Glomerular visceral epithelial cell (primary cell): Measurements from ENCODE around the gene RANBP3L.
"Not testable (repeated sequence)": the region's sequence is repeated elsewhere in the genome, so short reads cannot be mapped to it uniquely, and the experiment has no call there.

Experiments used
- DNase-seq: peaks from one replicate; pipeline ENCODE4 v3.0.0-alpha.2; 2016; ENCODE audit errors: extremely low spot score

The RANBP3L gene

GRCh38 chr5:36285837-36286615, 15.7 kb downstream of the RANBP3L start:
- DNase-seq = no peak

GRCh38 chr5:36283775-36284174, 17.9 kb downstream of the RANBP3L start:
- DNase-seq = not testable (repeated sequence)

- no peak for DNase-seq
These were observed 20.1 kb downstream of the RANBP3L start for GRCh38 chr5:36281626-36282025.

GRCh38 chr5:36279054-36279698, 22.5 kb downstream of the RANBP3L start:
- DNase-seq = no peak

GRCh38 chr5:36277521-36278176, 24.1 kb downstream of the RANBP3L start:
- DNase-seq = no peak

- no peak for DNase-seq
These were observed 24.8 kb downstream of the RANBP3L start for GRCh38 chr5:36276864-36277263.

GRCh38 chr5:36273809-36274526, 27.7 kb downstream of the RANBP3L start:
- no peak for DNase-seq

- no peak for DNase-seq
These were observed 29.5 kb downstream of the RANBP3L start for GRCh38 chr5:36272136-36272690.

- DNase-seq = no peak
These were observed 30.7 kb downstream of the RANBP3L start for GRCh38 chr5:36270876-36271575.

- no peak for DNase-seq
These were observed 31.5 kb downstream of the RANBP3L start for GRCh38 chr5:36270175-36270574.

- no peak for DNase-seq
These were observed 32.2 kb downstream of the RANBP3L start for GRCh38 chr5:36269478-36269877.

- no peak for DNase-seq
These were observed 33.8 kb downstream of the RANBP3L start for GRCh38 chr5:36267905-36268304.

GRCh38 chr5:36264202-36264760, 37.4 kb downstream of the RANBP3L start:
- no peak for DNase-seq

GRCh38 chr5:36261186-36261585, 40.5 kb downstream of the RANBP3L start:
- no peak for DNase-seq

- no peak for DNase-seq
These were observed 48.1 kb downstream of the RANBP3L start for GRCh38 chr5:36253575-36253974.

GRCh38 chr5:36252722-36253365, 48.9 kb downstream of the RANBP3L start:
- DNase-seq = no peak

- DNase-seq = no peak
These were observed 50.5 kb downstream of the RANBP3L start for GRCh38 chr5:36251218-36251617.

- no peak for DNase-seq
These were observed 51.3 kb downstream of the RANBP3L start for GRCh38 chr5:36250427-36250826.

GRCh38 chr5:36246036-36246800, 55.5 kb downstream of the RANBP3L start:
- DNase-seq = no peak

GRCh38 chr5:36244076-36244475, 57.6 kb downstream of the RANBP3L start:
- no peak for DNase-seq
